ENCODE data around the gene MAD1L1. TPM values are rescaled to one million over a fixed set of nuclear protein-coding genes. Genes with fewer than 3 reads are reported as not detected.

The MAD1L1 gene
- total and polyA plus RNA-seq, 2 experiments from 2014 or later = 38.2 to 69.8 TPM

GRCh38 chr7:1847260-1848001, 385.3 kb downstream of the MAD1L1 start:
- Histone ChIP-seq H3K79me2 (ENCODE audit: insufficient read depth) (no peaks in the 10 kb centered on the region), H3K4me2 (ENCODE audit: unreplicated experiment) (no peak overlapping the region), H3K27ac (no peak overlapping the region), H3K36me3 (ENCODE audit: low read depth) (no peaks in the 10 kb centered on the region), H3K9ac (no peak overlapping the region), H3F3A (ENCODE audit: insufficient read depth) (no peaks in the 10 kb centered on the region), H3K4me1 (ENCODE audit: insufficient read depth) (no peaks in the 10 kb centered on the region), H3K4me3 (no peak overlapping the region), H4K20me1 (ENCODE audit: insufficient read depth) (no peaks in the 10 kb centered on the region), H3K9me2 (ENCODE audit: insufficient read depth) (no peaks in the 10 kb centered on the region), H3K27me3 (replicated peaks; ENCODE audit: insufficient read depth) (no peaks in the 10 kb centered on the region), H2AFZ (no peak overlapping the region), H3K9me3 (ENCODE audit: low read depth) (no peaks in the 10 kb centered on the region)
- TF ChIP-seq EZH2 (IDR thresholded peaks at IDR 0.05; ENCODE audit: insufficient read depth, poor library complexity, severe bottlenecking) = no peak
- no peak for TF ChIP-seq EZH2phosphoT487 (IDR thresholded peaks at IDR 0.05; ENCODE audit: insufficient read depth, low read depth)
- in situ Hi-C loops (cut with MboI) = no loop called here
- no peak for DNase-seq
- 90 to 92% methylated on average over 24 to 30 of the region's 30 CpGs for WGBS, 2 experiments (ENCODE audit: low coverage in 1 of 2, low lambda C conversion rate in 2 of 2, missing lambda C conversion rate in 2 of 2)

- no peak for TF ChIP-seq EZH2 (IDR thresholded peaks at IDR 0.05; ENCODE audit: insufficient read depth, poor library complexity, severe bottlenecking)
- no peak for TF ChIP-seq EZH2phosphoT487 (IDR thresholded peaks at IDR 0.05; ENCODE audit: insufficient read depth, low read depth)
- Histone ChIP-seq H3K4me3 (no peak overlapping the region), H4K20me1 (ENCODE audit: insufficient read depth) (no peaks in the 10 kb centered on the region), H3K27ac (no peak overlapping the region), H3K9ac (no peak overlapping the region), H2AFZ (no peak overlapping the region), H3K4me2 (ENCODE audit: unreplicated experiment) (no peak overlapping the region), H3F3A (ENCODE audit: insufficient read depth) (no peaks in the 10 kb centered on the region), H3K36me3 (ENCODE audit: low read depth) (no peaks in the 10 kb centered on the region), H3K9me3 (ENCODE audit: low read depth) (no peaks in the 10 kb centered on the region), H3K4me1 (ENCODE audit: insufficient read depth) (no peaks in the 10 kb centered on the region), H3K9me2 (ENCODE audit: insufficient read depth) (no peaks in the 10 kb centered on the region), H3K79me2 (ENCODE audit: insufficient read depth) (no peaks in the 10 kb centered on the region), H3K27me3 (replicated peaks; ENCODE audit: insufficient read depth) (no peaks in the 10 kb centered on the region)
- in situ Hi-C loops (cut with MboI) = no loop called here
- WGBS, 2 experiments (ENCODE audit: low coverage in 1 of 2, low lambda C conversion rate in 2 of 2, missing lambda C conversion rate in 2 of 2) = 90 to 93% methylated on average over 24 to 29 of the region's 29 CpGs
- no peak for DNase-seq
Observed at GRCh38 chr7:1846331-1847065, 386.2 kb downstream of the MAD1L1 start.

- in situ Hi-C loops (cut with MboI) = no loop called here
- Histone ChIP-seq H3K4me1 (ENCODE audit: insufficient read depth) (no peaks in the 10 kb centered on the region), H3K36me3 (ENCODE audit: low read depth) (no peaks in the 10 kb centered on the region), H3K79me2 (ENCODE audit: insufficient read depth) (no peaks in the 10 kb centered on the region), H3F3A (ENCODE audit: insufficient read depth) (no peaks in the 10 kb centered on the region), H3K9me2 (ENCODE audit: insufficient read depth) (no peaks in the 10 kb centered on the region), H3K4me2 (ENCODE audit: unreplicated experiment) (no peak overlapping the region), H3K27ac (no peak overlapping the region), H4K20me1 (ENCODE audit: insufficient read depth) (no peaks in the 10 kb centered on the region), H3K4me3 (no peak overlapping the region), H2AFZ (no peak overlapping the region), H3K9me3 (ENCODE audit: low read depth) (no peaks in the 10 kb centered on the region), H3K27me3 (replicated peaks; ENCODE audit: insufficient read depth) (no peaks in the 10 kb centered on the region), H3K9ac (no peak overlapping the region)
- TF ChIP-seq EZH2phosphoT487 (IDR thresholded peaks at IDR 0.05; ENCODE audit: insufficient read depth, low read depth) = no peak
- no peak for TF ChIP-seq EZH2 (IDR thresholded peaks at IDR 0.05; ENCODE audit: insufficient read depth, poor library complexity, severe bottlenecking)
- no peak for DNase-seq
- WGBS, 2 experiments (ENCODE audit: low coverage in 1 of 2, low lambda C conversion rate in 2 of 2, missing lambda C conversion rate in 2 of 2) = 86 to 88% methylated on average over 25 to 41 of the region's 43 CpGs
Observed at GRCh38 chr7:1845536-1846311, 387.0 kb downstream of the MAD1L1 start.

GRCh38 chr7:1844951-1845390, 387.8 kb downstream of the MAD1L1 start:
- Histone ChIP-seq H3K79me2 (ENCODE audit: insufficient read depth) (no peaks in the 10 kb centered on the region), H3K27ac (no peak overlapping the region), H3K36me3 (ENCODE audit: low read depth) (no peaks in the 10 kb centered on the region), H3K4me1 (ENCODE audit: insufficient read depth) (no peaks in the 10 kb centered on the region), H3K9ac (no peak overlapping the region), H3F3A (ENCODE audit: insufficient read depth) (no peaks in the 10 kb centered on the region), H3K4me3 (no peak overlapping the region), H3K9me2 (ENCODE audit: insufficient read depth) (no peaks in the 10 kb centered on the region), H4K20me1 (ENCODE audit: insufficient read depth) (no peaks in the 10 kb centered on the region), H3K4me2 (ENCODE audit: unreplicated experiment) (no peak overlapping the region), H2AFZ (no peak overlapping the region), H3K9me3 (ENCODE audit: low read depth) (no peaks in the 10 kb centered on the region), H3K27me3 (replicated peaks; ENCODE audit: insufficient read depth) (no peaks in the 10 kb centered on the region)
- 96% methylated on average over 15 to 16 of the region's 16 CpGs for WGBS, 2 experiments (ENCODE audit: low coverage in 1 of 2, low lambda C conversion rate in 2 of 2, missing lambda C conversion rate in 2 of 2)
- DNase-seq = no peak
- in situ Hi-C loops (cut with MboI) = no loop called here
- TF ChIP-seq EZH2 (IDR thresholded peaks at IDR 0.05; ENCODE audit: insufficient read depth, poor library complexity, severe bottlenecking) (no peak), EZH2phosphoT487 (IDR thresholded peaks at IDR 0.05; ENCODE audit: insufficient read depth, low read depth) (no peak)
